ENCODE results near the gene PEAK1. TPM values are rescaled to one million over a fixed set of nuclear protein-coding genes. Genes with fewer than 3 reads are reported as not detected.
A peak's percentile ranks its signal among the peaks of the same experiment; 100 is the strongest.

Gene PEAK1, protein sequence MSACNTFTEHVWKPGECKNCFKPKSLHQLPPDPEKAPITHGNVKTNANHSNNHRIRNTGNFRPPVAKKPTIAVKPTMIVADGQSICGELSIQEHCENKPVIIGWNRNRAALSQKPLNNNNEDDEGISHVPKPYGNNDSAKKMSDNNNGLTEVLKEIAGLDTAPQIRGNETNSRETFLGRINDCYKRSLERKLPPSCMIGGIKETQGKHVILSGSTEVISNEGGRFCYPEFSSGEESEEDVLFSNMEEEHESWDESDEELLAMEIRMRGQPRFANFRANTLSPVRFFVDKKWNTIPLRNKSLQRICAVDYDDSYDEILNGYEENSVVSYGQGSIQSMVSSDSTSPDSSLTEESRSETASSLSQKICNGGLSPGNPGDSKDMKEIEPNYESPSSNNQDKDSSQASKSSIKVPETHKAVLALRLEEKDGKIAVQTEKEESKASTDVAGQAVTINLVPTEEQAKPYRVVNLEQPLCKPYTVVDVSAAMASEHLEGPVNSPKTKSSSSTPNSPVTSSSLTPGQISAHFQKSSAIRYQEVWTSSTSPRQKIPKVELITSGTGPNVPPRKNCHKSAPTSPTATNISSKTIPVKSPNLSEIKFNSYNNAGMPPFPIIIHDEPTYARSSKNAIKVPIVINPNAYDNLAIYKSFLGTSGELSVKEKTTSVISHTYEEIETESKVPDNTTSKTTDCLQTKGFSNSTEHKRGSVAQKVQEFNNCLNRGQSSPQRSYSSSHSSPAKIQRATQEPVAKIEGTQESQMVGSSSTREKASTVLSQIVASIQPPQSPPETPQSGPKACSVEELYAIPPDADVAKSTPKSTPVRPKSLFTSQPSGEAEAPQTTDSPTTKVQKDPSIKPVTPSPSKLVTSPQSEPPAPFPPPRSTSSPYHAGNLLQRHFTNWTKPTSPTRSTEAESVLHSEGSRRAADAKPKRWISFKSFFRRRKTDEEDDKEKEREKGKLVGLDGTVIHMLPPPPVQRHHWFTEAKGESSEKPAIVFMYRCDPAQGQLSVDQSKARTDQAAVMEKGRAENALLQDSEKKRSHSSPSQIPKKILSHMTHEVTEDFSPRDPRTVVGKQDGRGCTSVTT (N-terminal part only)
- polyA plus RNA-seq (2011; rRNA removed) (13.7 and 15.0 TPM in 2 replicates), polyA plus RNA-seq (2017; fragmentation: RNase III; extraction: RNeasy Plus Mini Kit Qiagen cat#74134 plus additional on column Dnase treatment) (7.5 to 9.1 TPM (median 8.0 TPM) in 3 replicates), polyA minus RNA-seq (2011; rRNA and poly(A)+ RNA removed) (24.2 and 25.0 TPM in 2 replicates)
- 3.9 and 4.3 TPM in 2 replicates for polyA plus RNA-seq (2012; cell fraction: cytosol; rRNA removed)
- 4.0 and 5.4 TPM in 2 replicates for polyA plus RNA-seq (2012; cell fraction: nucleus; rRNA removed)

GRCh38 chr15:77419836-77420609 lies at the start of gene PEAK1:
TSS of gene PEAK1 (minus strand) at chr15:77420104. CDS start at chr15:77181926, 238,178 bp downstream.
- Histone ChIP-seq H3K4me1 (peaks cover 29% of the 10 kb centered on the region), H3K4me2 (peak within 1 kb of the TSS; percentile 76), H3K9me3 (no peaks in the 10 kb centered on the region), H3K27ac (peak within 1 kb of the TSS; percentile 84 to 93), H3K4me3 (peak within 1 kb of the TSS; percentile 76)
- ATAC-seq (peak; percentile 89 to 97), DNase-seq (ENCODE audit: low read depth in 1 of 2, low spot score in 1 of 2) (peak; percentile 96 to 99), FAIRE-seq (peak; percentile 18)
- WGBS (ENCODE audit: missing lambda C conversion rate), result under 1% methylated on average over 33 of the region's 92 CpGs
- ChIA-PET CTCF (interaction anchor here (0.7 to 2.1 kb wide), 7 partner anchors 9 to 301 kb away, joined by 3 to 9 read pairs (median 5); no protein-coding TSS in a partner anchor), POLR2A (interaction anchor here (0.7 to 1.2 kb wide), 3 partner anchors 113 to 1131 kb away, joined by 5 to 6 read pairs (median 5); no protein-coding TSS in a partner anchor)
- TF ChIP-seq, protein P1, sequence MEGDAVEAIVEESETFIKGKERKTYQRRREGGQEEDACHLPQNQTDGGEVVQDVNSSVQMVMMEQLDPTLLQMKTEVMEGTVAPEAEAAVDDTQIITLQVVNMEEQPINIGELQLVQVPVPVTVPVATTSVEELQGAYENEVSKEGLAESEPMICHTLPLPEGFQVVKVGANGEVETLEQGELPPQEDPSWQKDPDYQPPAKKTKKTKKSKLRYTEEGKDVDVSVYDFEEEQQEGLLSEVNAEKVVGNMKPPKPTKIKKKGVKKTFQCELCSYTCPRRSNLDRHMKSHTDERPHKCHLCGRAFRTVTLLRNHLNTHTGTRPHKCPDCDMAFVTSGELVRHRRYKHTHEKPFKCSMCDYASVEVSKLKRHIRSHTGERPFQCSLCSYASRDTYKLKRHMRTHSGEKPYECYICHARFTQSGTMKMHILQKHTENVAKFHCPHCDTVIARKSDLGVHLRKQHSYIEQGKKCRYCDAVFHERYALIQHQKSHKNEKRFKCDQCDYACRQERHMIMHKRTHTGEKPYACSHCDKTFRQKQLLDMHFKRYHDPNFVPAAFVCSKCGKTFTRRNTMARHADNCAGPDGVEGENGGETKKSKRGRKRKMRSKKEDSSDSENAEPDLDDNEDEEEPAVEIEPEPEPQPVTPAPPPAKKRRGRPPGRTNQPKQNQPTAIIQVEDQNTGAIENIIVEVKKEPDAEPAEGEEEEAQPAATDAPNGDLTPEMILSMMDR (IDR thresholded peaks at IDR 0.05), result peak; percentile 24; the same call in 1 of the 3 replicates
- TF ChIP-seq, protein P2, sequence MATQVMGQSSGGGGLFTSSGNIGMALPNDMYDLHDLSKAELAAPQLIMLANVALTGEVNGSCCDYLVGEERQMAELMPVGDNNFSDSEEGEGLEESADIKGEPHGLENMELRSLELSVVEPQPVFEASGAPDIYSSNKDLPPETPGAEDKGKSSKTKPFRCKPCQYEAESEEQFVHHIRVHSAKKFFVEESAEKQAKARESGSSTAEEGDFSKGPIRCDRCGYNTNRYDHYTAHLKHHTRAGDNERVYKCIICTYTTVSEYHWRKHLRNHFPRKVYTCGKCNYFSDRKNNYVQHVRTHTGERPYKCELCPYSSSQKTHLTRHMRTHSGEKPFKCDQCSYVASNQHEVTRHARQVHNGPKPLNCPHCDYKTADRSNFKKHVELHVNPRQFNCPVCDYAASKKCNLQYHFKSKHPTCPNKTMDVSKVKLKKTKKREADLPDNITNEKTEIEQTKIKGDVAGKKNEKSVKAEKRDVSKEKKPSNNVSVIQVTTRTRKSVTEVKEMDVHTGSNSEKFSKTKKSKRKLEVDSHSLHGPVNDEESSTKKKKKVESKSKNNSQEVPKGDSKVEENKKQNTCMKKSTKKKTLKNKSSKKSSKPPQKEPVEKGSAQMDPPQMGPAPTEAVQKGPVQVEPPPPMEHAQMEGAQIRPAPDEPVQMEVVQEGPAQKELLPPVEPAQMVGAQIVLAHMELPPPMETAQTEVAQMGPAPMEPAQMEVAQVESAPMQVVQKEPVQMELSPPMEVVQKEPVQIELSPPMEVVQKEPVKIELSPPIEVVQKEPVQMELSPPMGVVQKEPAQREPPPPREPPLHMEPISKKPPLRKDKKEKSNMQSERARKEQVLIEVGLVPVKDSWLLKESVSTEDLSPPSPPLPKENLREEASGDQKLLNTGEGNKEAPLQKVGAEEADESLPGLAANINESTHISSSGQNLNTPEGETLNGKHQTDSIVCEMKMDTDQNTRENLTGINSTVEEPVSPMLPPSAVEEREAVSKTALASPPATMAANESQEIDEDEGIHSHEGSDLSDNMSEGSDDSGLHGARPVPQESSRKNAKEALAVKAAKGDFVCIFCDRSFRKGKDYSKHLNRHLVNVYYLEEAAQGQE (IDR thresholded peaks at IDR 0.05), result no peak
- no peak for TF ChIP-seq HOXB13 (CRISPR knock-in tag; IDR thresholded peaks at IDR 0.05; ENCODE audit: low read depth)
- TF ChIP-seq TFCP2L1 (CRISPR knock-in tag; IDR thresholded peaks at IDR 0.05), result no peak
- no peak for TF ChIP-seq RNF2 (IDR thresholded peaks at IDR 0.05; ENCODE audit: borderline replicate concordance, low read depth)
- TF ChIP-seq JUN (IDR thresholded peaks at IDR 0.05), result peak in 1 of 2 experiments; percentile 62; a peak in 3 of 5 replicates
- no peak for TF ChIP-seq GATA3 (IDR thresholded peaks at IDR 0.05; ENCODE audit: borderline replicate concordance)
- TF ChIP-seq, protein P3, sequence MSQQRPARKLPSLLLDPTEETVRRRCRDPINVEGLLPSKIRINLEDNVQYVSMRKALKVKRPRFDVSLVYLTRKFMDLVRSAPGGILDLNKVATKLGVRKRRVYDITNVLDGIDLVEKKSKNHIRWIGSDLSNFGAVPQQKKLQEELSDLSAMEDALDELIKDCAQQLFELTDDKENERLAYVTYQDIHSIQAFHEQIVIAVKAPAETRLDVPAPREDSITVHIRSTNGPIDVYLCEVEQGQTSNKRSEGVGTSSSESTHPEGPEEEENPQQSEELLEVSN (IDR thresholded peaks at IDR 0.05; ENCODE audit: borderline replicate concordance, low read depth), result no peak
- TF ChIP-seq, protein P4, sequence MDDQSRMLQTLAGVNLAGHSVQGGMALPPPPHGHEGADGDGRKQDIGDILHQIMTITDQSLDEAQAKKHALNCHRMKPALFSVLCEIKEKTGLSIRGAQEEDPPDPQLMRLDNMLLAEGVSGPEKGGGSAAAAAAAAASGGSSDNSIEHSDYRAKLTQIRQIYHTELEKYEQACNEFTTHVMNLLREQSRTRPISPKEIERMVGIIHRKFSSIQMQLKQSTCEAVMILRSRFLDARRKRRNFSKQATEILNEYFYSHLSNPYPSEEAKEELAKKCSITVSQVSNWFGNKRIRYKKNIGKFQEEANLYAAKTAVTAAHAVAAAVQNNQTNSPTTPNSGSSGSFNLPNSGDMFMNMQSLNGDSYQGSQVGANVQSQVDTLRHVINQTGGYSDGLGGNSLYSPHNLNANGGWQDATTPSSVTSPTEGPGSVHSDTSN (IDR thresholded peaks at IDR 0.05), result no peak
- TF ChIP-seq EHF (CRISPR knock-in tag; IDR thresholded peaks at IDR 0.05), result no peak
- no peak for TF ChIP-seq NPAS2 (CRISPR knock-in tag; IDR thresholded peaks at IDR 0.05; ENCODE audit: borderline replicate concordance)
- TF ChIP-seq FOSB (CRISPR knock-in tag; IDR thresholded peaks at IDR 0.05), result no peak
- TF ChIP-seq USF2 (IDR thresholded peaks at IDR 0.05), result no peak
- no peak; the same call in 1 of the 2 replicates for TF ChIP-seq BHLHE40 (IDR thresholded peaks at IDR 0.05; ENCODE audit: low read depth, low read length)
- no peak for TF ChIP-seq HDAC2 (IDR thresholded peaks at IDR 0.05)
- TF ChIP-seq HOXA7 (CRISPR knock-in tag; IDR thresholded peaks at IDR 0.05), result no peak
- no peak for TF ChIP-seq MAZ (IDR thresholded peaks at IDR 0.05; ENCODE audit: borderline replicate concordance, low read depth, low read length)
- TF ChIP-seq ZSCAN20 (CRISPR knock-in tag; IDR thresholded peaks at IDR 0.05), result no peak
- TF ChIP-seq, protein P5, sequence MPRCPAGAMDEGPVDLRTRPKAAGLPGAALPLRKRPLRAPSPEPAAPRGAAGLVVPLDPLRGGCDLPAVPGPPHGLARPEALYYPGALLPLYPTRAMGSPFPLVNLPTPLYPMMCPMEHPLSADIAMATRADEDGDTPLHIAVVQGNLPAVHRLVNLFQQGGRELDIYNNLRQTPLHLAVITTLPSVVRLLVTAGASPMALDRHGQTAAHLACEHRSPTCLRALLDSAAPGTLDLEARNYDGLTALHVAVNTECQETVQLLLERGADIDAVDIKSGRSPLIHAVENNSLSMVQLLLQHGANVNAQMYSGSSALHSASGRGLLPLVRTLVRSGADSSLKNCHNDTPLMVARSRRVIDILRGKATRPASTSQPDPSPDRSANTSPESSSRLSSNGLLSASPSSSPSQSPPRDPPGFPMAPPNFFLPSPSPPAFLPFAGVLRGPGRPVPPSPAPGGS (IDR thresholded peaks at IDR 0.05), result peak; percentile 79; the same call in 2 of the 3 replicates
- no peak for TF ChIP-seq EHMT2 (IDR thresholded peaks at IDR 0.05; ENCODE audit: low read depth)
- TF ChIP-seq, protein P6, sequence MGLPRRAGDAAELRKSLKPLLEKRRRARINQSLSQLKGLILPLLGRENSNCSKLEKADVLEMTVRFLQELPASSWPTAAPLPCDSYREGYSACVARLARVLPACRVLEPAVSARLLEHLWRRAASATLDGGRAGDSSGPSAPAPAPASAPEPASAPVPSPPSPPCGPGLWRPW (IDR thresholded peaks at IDR 0.05), result no peak

Measured in A549 (cell line).